Naive thymus-derived CD8-positive, alpha-beta T cell (primary cell): Measurements from ENCODE around the gene TFAP2D. TPM values are rescaled to one million over a fixed set of nuclear protein-coding genes. Genes with fewer than 3 reads are reported as not detected.

ENCODE experiments used
- ATAC-seq, 2 donors: fragments of 150-1000 bp; cut with Tn5 transposase in 1 of 2; sonication (Bioruptor Pico), chemical (Tn5 transposase) in 1 of 2; 1 replicate in 1 of 2; 2 replicates in 1 of 2; pipeline ENCODE4 v1.10.0; 2021; ENCODE audit warnings: mild to moderate bottlenecking in 2 of 2, moderate library complexity in 2 of 2
- POLR2A ChIA-PET: fragments of 350-600 bp; sonication (Branson Sonifier 250); formaldehyde crosslinking; loops from one replicate; lab custom pipeline; 2021; ENCODE audit warnings: antibody characterized with exemption; lab: Charles Lee
- DNase-seq, 10 donors: peaks; one replicate each; pipeline versions ENCODE4 v3.0.0 to v3.0.0-alpha.2; 2020 to 2022
- H3K27ac Mint-ChIP-seq, 10 donors: one replicate each; pipeline ENCODE4 v1.8.0; 2020 to 2022; ENCODE audit warnings: mild to moderate bottlenecking in 10 of 10, mixed read lengths in 10 of 10, moderate library complexity in 4 of 10, inconsistent platforms in 1 of 10
- H3K27me3 Mint-ChIP-seq, 5 donors: one replicate each; pipeline ENCODE4 v1.8.0; 2021 to 2022; ENCODE audit warnings: mixed read lengths in 5 of 5
- H3K36me3 Mint-ChIP-seq, 3 donors: one replicate each; pipeline ENCODE4 v1.8.0; 2020 to 2022; ENCODE audit warnings: mixed read lengths in 3 of 3, mild to moderate bottlenecking in 2 of 3, inconsistent platforms in 1 of 3
- H3K4me1 Mint-ChIP-seq, 4 donors: one replicate each; pipeline ENCODE4 v1.8.0; 2021 to 2022; ENCODE audit warnings: mixed read lengths in 4 of 4
- H3K4me3 Mint-ChIP-seq, 10 donors: one replicate each; pipeline ENCODE4 v1.8.0; 2020 to 2022; ENCODE audit warnings: mild to moderate bottlenecking in 10 of 10, mixed read lengths in 10 of 10, moderate library complexity in 6 of 10, inconsistent platforms in 1 of 10
- H3K9me3 Mint-ChIP-seq, 9 donors: one replicate each; pipeline ENCODE4 v1.8.0; 2020 to 2022; ENCODE audit warnings: mixed read lengths in 9 of 9, mild to moderate bottlenecking in 3 of 9, inconsistent platforms in 1 of 9, moderate library complexity in 1 of 9
- polyA plus RNA-seq, 3 donors: library from polyadenylated mRNA; unstranded; fragments of 300-500 nt; fragmentation: Illumina TruSeq; gene quantifications; one replicate each; pipeline ENCODE4 v1.2.3, GENCODE V29; 2021
- total RNA-seq, 8 experiments: library from RNA in 2 of 8; stranded (reverse) in 2 of 8; gene quantifications; one replicate each; pipeline ENCODE4 v1.2.3 and lab custom pipeline; 2021 to 2026

The TFAP2D gene
- total and polyA plus RNA-seq, 5 experiments from 2014 or later, result not detected

- Mint-ChIP-seq H3K36me3 (peaks cover 0 to 42% (median 5%) of the 10 kb centered on the region in 3 donors), H3K27ac (no peak overlapping the region), H3K4me3 (no peak overlapping the region), H3K9me3 (peaks cover 9 to 50% (median 17%) of the 10 kb centered on the region in 9 donors), H3K27me3 (peaks cover 45 to 79% (median 58%) of the 10 kb centered on the region in 5 donors), H3K4me1 (peaks cover 2 to 6% (median 3%) of the 10 kb centered on the region in 4 donors)
- ATAC-seq, result no peak
- no peak for DNase-seq
- POLR2A ChIA-PET, result no interaction called here
Measured at GRCh38 chr6:50724381-50725124, 11.2 kb downstream of the TFAP2D start.

GRCh38 chr6:50734488-50734887 is 21.2 kb downstream of the TFAP2D start:
- no peaks in the 10 kb centered on the region for H3K36me3 Mint-ChIP-seq
- H3K4me1 Mint-ChIP-seq, result no peaks in the 10 kb centered on the region
- H3K27ac Mint-ChIP-seq, result no peak overlapping the region

GRCh38 chr6:50742161-50742560 is 28.8 kb downstream of the TFAP2D start:
- peaks cover 0 to 11% (median 4%) of the 10 kb centered on the region in 5 donors for H3K27me3 Mint-ChIP-seq

More at GRCh38 chr6:50734488-50734887, 21.2 kb downstream of the TFAP2D start:
- H3K27me3 Mint-ChIP-seq, result peaks cover 0 to 4% (median 2%) of the 10 kb centered on the region in 5 donors
- peaks cover 0 to 14% (median under 1%) of the 10 kb centered on the region in 9 donors for H3K9me3 Mint-ChIP-seq
- ATAC-seq (no peak), DNase-seq (no peak)
- POLR2A ChIA-PET, result no interaction called here
- H3K4me3 Mint-ChIP-seq, result no peak overlapping the region

DNA sequence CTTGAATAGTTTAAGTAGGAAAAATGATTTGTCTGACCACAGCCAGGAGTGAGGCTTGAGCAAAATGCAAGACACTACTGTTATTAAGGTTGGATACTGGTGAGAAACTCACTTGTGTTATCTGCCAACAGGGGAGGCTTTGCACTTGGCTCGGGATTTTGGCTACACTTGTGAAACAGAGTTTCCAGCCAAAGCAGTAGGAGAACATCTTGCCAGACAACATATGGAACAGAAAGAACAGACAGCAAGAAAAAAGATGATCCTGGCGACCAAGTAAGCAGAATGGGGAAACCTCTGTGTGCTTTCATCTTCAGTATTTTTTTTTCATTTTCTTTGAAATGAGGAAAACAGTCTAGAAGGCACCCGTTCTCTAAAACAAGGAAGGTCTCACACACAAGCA is 31.6 kb downstream of the TFAP2D start:
- Mint-ChIP-seq H3K27ac (no peak overlapping the region), H3K36me3 (peaks cover 0 to 3% (median 0%) of the 10 kb centered on the region in 3 donors), H3K4me3 (no peak overlapping the region), H3K9me3 (peaks cover 0 to 12% (median 0%) of the 10 kb centered on the region in 9 donors), H3K4me1 (no peaks in the 10 kb centered on the region), H3K27me3 (peaks cover 0 to 8% (median 2%) of the 10 kb centered on the region in 5 donors)
- ATAC-seq (no peak), DNase-seq (no peak)
- POLR2A ChIA-PET, result no interaction called here

More at GRCh38 chr6:50742161-50742560, 28.8 kb downstream of the TFAP2D start:
- POLR2A ChIA-PET, result no interaction called here
- Mint-ChIP-seq H3K27ac (no peak overlapping the region), H3K36me3 (peaks cover 0 to 3% (median 0%) of the 10 kb centered on the region in 3 donors), H3K4me1 (no peaks in the 10 kb centered on the region), H3K4me3 (no peak overlapping the region), H3K9me3 (peaks cover 0 to 12% (median 4%) of the 10 kb centered on the region in 9 donors)
- no peak for ATAC-seq
- DNase-seq, result no peak

DNA sequence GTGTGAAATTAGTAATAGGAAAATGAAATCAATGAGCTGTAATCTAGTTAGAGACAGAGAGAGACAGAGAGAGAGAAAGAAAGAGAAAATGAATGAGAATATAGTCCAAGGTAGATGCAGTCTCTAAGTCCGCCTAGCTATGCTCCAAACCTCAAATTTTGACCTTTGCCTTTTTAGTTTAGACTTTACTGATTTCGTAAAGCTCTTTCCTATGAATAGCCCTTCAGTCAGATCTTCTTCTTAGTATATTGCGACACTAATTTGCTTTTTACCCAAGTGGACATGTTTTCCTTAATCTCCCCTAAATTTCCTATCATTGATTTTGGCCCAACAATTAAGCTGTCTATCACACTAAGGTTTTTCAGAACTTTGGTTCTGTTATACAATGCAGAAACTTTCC is 49.5 kb downstream of the TFAP2D start:
- ATAC-seq, result no peak
- H3K4me3 Mint-ChIP-seq, result no peak overlapping the region

GRCh38 chr6:50778696-50779095 is 65.4 kb downstream of the TFAP2D start:
- Mint-ChIP-seq H3K27ac (no peak overlapping the region), H3K36me3 (no peaks in the 10 kb centered on the region), H3K4me1 (no peaks in the 10 kb centered on the region), H3K4me3 (no peak overlapping the region), H3K27me3 (peaks cover 0 to 3% (median 0%) of the 10 kb centered on the region in 5 donors), H3K9me3 (peaks cover 0 to 10% (median 3%) of the 10 kb centered on the region in 9 donors)
- DNase-seq (no peak), ATAC-seq (no peak)
- POLR2A ChIA-PET, result no interaction called here

More for the DNA sequence above, 49.5 kb downstream of the TFAP2D start:
- no peaks in the 10 kb centered on the region for H3K27me3 Mint-ChIP-seq
- H3K36me3 Mint-ChIP-seq, result peaks cover 0 to 5% (median 0%) of the 10 kb centered on the region in 3 donors
- H3K4me1 Mint-ChIP-seq, result no peaks in the 10 kb centered on the region
- H3K9me3 Mint-ChIP-seq, result peaks cover 0 to 16% (median 3%) of the 10 kb centered on the region in 9 donors
- no peak for DNase-seq
- POLR2A ChIA-PET, result no interaction called here
- H3K27ac Mint-ChIP-seq, result no peak overlapping the region

GRCh38 chr6:50780382-50780781 is 67.1 kb downstream of the TFAP2D start:
- DNase-seq (no peak), ATAC-seq (no peak)
- Mint-ChIP-seq H3K4me1 (no peaks in the 10 kb centered on the region), H3K9me3 (peaks cover 0 to 10% (median 3%) of the 10 kb centered on the region in 9 donors), H3K27me3 (peaks cover 0 to 3% (median 0%) of the 10 kb centered on the region in 5 donors), H3K4me3 (no peak overlapping the region), H3K36me3 (no peaks in the 10 kb centered on the region), H3K27ac (no peak overlapping the region)
- POLR2A ChIA-PET, result no interaction called here

- Mint-ChIP-seq H3K9me3 (peaks cover 0 to 7% (median 0%) of the 10 kb centered on the region in 9 donors), H3K27ac (no peak overlapping the region), H3K4me1 (no peaks in the 10 kb centered on the region), H3K27me3 (peaks cover 4 to 10% (median 6%) of the 10 kb centered on the region in 5 donors), H3K4me3 (no peak overlapping the region), H3K36me3 (no peaks in the 10 kb centered on the region)
- ATAC-seq (no peak), DNase-seq (no peak)
- POLR2A ChIA-PET, result no interaction called here
Measured at GRCh38 chr6:50785921-50786320, 72.6 kb downstream of the TFAP2D start.

GRCh38 chr6:50791900-50792508 is 78.7 kb downstream of the TFAP2D start:
- no peak for DNase-seq
- H3K36me3 Mint-ChIP-seq, result no peaks in the 10 kb centered on the region
- POLR2A ChIA-PET, result no interaction called here
- no peak for ATAC-seq
- H3K9me3 Mint-ChIP-seq, result peaks cover 0 to 4% (median 0%) of the 10 kb centered on the region in 9 donors
- no peak overlapping the region for H3K27ac Mint-ChIP-seq
- H3K27me3 Mint-ChIP-seq, result peaks cover 5 to 17% (median 11%) of the 10 kb centered on the region in 5 donors
- peaks cover 0 to 2% (median 0%) of the 10 kb centered on the region in 4 donors for H3K4me1 Mint-ChIP-seq
- no peak overlapping the region for H3K4me3 Mint-ChIP-seq

DNA sequence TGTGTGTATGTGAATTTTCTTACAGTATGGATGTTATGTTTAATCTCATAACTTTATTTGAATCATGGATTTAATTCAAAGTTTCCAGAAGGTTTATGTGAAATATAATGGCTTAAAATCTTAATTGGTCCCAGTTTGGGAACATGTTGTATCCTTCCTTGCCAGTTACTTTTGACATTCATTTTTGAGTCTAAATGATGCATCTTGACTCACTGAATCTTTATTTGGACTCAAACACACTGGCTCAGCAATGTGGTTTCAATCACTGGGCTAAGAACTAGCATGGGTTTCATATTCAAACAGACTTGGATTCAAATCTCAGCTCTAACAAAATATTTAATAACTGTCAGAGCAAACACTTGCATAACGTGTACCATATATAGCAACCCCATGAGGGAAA is 79.4 kb downstream of the TFAP2D start:
- POLR2A ChIA-PET, result no interaction called here
- Mint-ChIP-seq H3K27me3 (peaks cover 3 to 10% (median 8%) of the 10 kb centered on the region in 5 donors), H3K36me3 (no peaks in the 10 kb centered on the region), H3K27ac (no peak overlapping the region), H3K4me3 (no peak overlapping the region), H3K4me1 (peaks cover 0 to 2% (median 0%) of the 10 kb centered on the region in 4 donors), H3K9me3 (peaks cover 0 to 4% (median 0%) of the 10 kb centered on the region in 9 donors)
- DNase-seq (no peak), ATAC-seq (no peak)

DNA sequence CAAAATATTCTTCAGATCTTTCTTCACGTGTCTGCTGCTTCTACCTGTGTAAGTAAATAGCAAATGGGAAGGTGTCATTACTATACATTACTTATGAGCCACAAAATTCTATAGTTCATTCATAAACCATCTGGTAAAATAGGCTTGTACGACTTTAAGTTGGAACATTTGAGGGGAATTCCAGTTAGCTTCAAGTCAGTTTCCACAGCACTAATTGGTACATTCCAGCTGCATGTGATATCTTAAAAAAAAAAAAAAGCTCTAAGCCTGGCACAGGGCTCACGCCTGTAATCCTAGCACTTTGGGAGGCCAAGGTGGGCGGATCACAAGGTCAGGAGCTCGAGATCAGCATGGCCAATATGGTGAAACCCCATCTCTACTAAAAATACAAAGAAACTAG is 82.2 kb downstream of the TFAP2D start:
- Mint-ChIP-seq H3K36me3 (no peaks in the 10 kb centered on the region), H3K9me3 (peaks cover 0 to 3% (median 0%) of the 10 kb centered on the region in 9 donors), H3K4me1 (peaks cover 0 to 2% (median 0%) of the 10 kb centered on the region in 4 donors), H3K27ac (no peak overlapping the region), H3K4me3 (no peak overlapping the region), H3K27me3 (peaks cover 3 to 7% (median 5%) of the 10 kb centered on the region in 5 donors)
- POLR2A ChIA-PET, result no interaction called here
- DNase-seq, result no peak
- no peak for ATAC-seq

GRCh38 chr6:50804283-50804682 is 91.0 kb downstream of the TFAP2D start:
- ATAC-seq (no peak), DNase-seq (no peak)

DNA sequence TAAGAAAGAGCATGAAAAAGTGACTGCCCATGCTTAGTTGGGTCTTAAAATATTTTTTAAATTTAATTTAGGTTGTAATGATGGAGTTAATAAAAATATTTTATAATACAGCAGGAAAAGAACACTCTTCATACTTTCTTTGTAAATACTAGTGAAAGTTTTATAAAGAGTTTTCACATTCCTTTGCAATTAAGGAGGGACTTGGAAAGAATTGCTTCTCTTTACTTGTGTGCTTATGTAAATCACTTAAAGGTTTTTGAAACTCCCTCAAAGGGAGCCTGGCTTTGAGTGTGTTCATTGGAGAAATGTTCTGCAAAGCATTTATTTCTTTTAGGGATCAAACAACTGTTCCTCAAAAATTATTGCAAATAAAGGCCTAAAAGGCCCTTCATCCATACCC is 93.7 kb downstream of the TFAP2D start:
- Mint-ChIP-seq H3K4me1 (peaks cover 0 to 1% (median 0%) of the 10 kb centered on the region in 4 donors), H3K4me3 (no peak overlapping the region), H3K27ac (no peak overlapping the region), H3K9me3 (peaks cover 0 to 14% (median 2%) of the 10 kb centered on the region in 9 donors), H3K36me3 (no peaks in the 10 kb centered on the region), H3K27me3 (peaks cover 3 to 24% (median 11%) of the 10 kb centered on the region in 5 donors)
- POLR2A ChIA-PET, result no interaction called here
- DNase-seq (no peak), ATAC-seq (no peak)

More at GRCh38 chr6:50804283-50804682, 91.0 kb downstream of the TFAP2D start:
- POLR2A ChIA-PET, result no interaction called here
- no peaks in the 10 kb centered on the region for H3K4me1 Mint-ChIP-seq
- H3K9me3 Mint-ChIP-seq, result peaks cover 0 to 14% (median 2%) of the 10 kb centered on the region in 9 donors
- H3K4me3 Mint-ChIP-seq, result no peak overlapping the region
- H3K36me3 Mint-ChIP-seq, result no peaks in the 10 kb centered on the region
- no peak overlapping the region for H3K27ac Mint-ChIP-seq
- peaks cover 0 to 11% (median 3%) of the 10 kb centered on the region in 5 donors for H3K27me3 Mint-ChIP-seq
